ENCODE data around the gene MKKS.

- TF ChIP-seq, protein P1, sequence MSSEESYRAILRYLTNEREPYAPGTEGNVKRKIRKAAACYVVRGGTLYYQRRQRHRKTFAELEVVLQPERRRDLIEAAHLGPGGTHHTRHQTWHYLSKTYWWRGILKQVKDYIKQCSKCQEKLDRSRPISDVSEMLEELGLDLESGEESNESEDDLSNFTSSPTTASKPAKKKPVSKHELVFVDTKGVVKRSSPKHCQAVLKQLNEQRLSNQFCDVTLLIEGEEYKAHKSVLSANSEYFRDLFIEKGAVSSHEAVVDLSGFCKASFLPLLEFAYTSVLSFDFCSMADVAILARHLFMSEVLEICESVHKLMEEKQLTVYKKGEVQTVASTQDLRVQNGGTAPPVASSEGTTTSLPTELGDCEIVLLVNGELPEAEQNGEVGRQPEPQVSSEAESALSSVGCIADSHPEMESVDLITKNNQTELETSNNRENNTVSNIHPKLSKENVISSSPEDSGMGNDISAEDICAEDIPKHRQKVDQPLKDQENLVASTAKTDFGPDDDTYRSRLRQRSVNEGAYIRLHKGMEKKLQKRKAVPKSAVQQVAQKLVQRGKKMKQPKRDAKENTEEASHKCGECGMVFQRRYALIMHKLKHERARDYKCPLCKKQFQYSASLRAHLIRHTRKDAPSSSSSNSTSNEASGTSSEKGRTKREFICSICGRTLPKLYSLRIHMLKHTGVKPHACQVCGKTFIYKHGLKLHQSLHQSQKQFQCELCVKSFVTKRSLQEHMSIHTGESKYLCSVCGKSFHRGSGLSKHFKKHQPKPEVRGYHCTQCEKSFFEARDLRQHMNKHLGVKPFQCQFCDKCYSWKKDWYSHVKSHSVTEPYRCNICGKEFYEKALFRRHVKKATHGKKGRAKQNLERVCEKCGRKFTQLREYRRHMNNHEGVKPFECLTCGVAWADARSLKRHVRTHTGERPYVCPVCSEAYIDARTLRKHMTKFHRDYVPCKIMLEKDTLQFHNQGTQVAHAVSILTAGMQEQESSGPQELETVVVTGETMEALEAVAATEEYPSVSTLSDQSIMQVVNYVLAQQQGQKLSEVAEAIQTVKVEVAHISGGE (CRISPR knock-in tag; IDR thresholded peaks at IDR 0.05): no peak
- TF ChIP-seq NFIC (IDR thresholded peaks at IDR 0.05; ENCODE audit: low read depth, low read length): no peak
- no peak for TF ChIP-seq PRDM15 (CRISPR knock-in tag; IDR thresholded peaks at IDR 0.05)
- no peak for TF ChIP-seq SPI1 (IDR thresholded peaks at IDR 0.05; ENCODE audit: borderline replicate concordance, insufficient read depth, low read depth, low read length)
- no peak for TF ChIP-seq STAT3 (IDR thresholded peaks at IDR 0.05; ENCODE audit: low read depth, low read length)
These were observed 14.4 kb downstream of the MKKS start for GRCh38 chr20:10419550-10420133.

All from GM12878 (cell line).